Activated CD8-positive, alpha-beta T cell treated with anti-CD3 and anti-CD28 coated beads for 36 hours (primary cell): ENCODE measurements around the gene ST8SIA6. TPM values are rescaled to one million over a fixed set of nuclear protein-coding genes. Genes with fewer than 3 reads are reported as not detected.

ENCODE experiments used
- ATAC-seq: fragments of 200-7000 bp; cut with Tn5 transposase; one replicate; pipeline ENCODE4 v1.10.0; 2021; ENCODE audit warnings: mild to moderate bottlenecking, moderate library complexity
- CTCF ChIA-PET: fragments of 350-600 bp; sonication (Branson Sonifier 250); formaldehyde crosslinking; loops from one replicate; lab custom pipeline; 2021; ENCODE audit warnings: antibody characterized with exemption; lab: Charles Lee
- POLR2A ChIA-PET: fragments of 350-600 bp; sonication (Branson Sonifier 250); formaldehyde crosslinking; loops from one replicate; lab custom pipeline; 2021; ENCODE audit warnings: antibody characterized with exemption; lab: Charles Lee
- DNase-seq: peaks from one replicate; pipeline ENCODE4 v3.0.0-alpha.2; 2020
- H3K27ac Mint-ChIP-seq: one replicate; pipeline ENCODE4 v1.8.0; 2021; ENCODE audit warnings: mild to moderate bottlenecking, mixed read lengths
- H3K27me3 Mint-ChIP-seq: one replicate; pipeline ENCODE4 v1.8.0; 2021; ENCODE audit warnings: mixed read lengths
- H3K36me3 Mint-ChIP-seq: one replicate; pipeline ENCODE4 v1.8.0; 2021; ENCODE audit warnings: low read depth, mixed read lengths
- H3K4me1 Mint-ChIP-seq: one replicate; pipeline ENCODE4 v1.8.0; 2021; ENCODE audit warnings: low read depth, mixed read lengths
- H3K4me3 Mint-ChIP-seq: one replicate; pipeline ENCODE4 v1.8.0; 2021; ENCODE audit warnings: mild to moderate bottlenecking, moderate library complexity, mixed read lengths
- H3K9me3 Mint-ChIP-seq: one replicate; pipeline ENCODE4 v1.8.0; 2021; ENCODE audit warnings: mixed read lengths
- CTCF ChIP-seq: fragments of 200-600 bp; IDR thresholded peaks from one replicate; pipeline ENCODE4 v1.8.0; 2022; ENCODE audit warnings: antibody characterized with exemption, mild to moderate bottlenecking
- intact Hi-C: fragments of 100-400 bp; cut with micrococcal nuclease; formaldehyde crosslinking; loops from one replicate; pipeline ENCODE4 v1.10.0; 2022
- total RNA-seq, 2 experiments: library from RNA; stranded (reverse); gene quantifications; one replicate each; pipeline ENCODE4 v1.2.3, GENCODE V29; 2021

ST8SIA6 gene
- total RNA-seq, 2 experiments from 2014 or later, result not detected

- no peak for TF ChIP-seq CTCF
- no peaks in the 10 kb centered on the region for H3K36me3 Mint-ChIP-seq
- DNase-seq, result no peak
- intact Hi-C loops, result no loop called here
- H3K27ac Mint-ChIP-seq, result no peak overlapping the region
- peaks cover 3% of the 10 kb centered on the region for H3K4me1 Mint-ChIP-seq
- ATAC-seq, result no peak
- peaks cover 22% of the 10 kb centered on the region for H3K27me3 Mint-ChIP-seq
- H3K9me3 Mint-ChIP-seq, result no peaks in the 10 kb centered on the region
- CTCF ChIA-PET, result no interaction called here
- POLR2A ChIA-PET, result no interaction called here
- no peak overlapping the region for H3K4me3 Mint-ChIP-seq
Observed at GRCh38 chr10:17472481-17473227, 18.3 kb upstream of the ST8SIA6 start.

GRCh38 chr10:17470246-17470645 is 15.9 kb upstream of the ST8SIA6 start:
- H3K36me3 Mint-ChIP-seq, result no peaks in the 10 kb centered on the region
- POLR2A ChIA-PET, result no interaction called here
- no peaks in the 10 kb centered on the region for H3K9me3 Mint-ChIP-seq
- peaks cover 3% of the 10 kb centered on the region for H3K4me1 Mint-ChIP-seq
- CTCF ChIA-PET, result no interaction called here
- DNase-seq (no peak), ATAC-seq (no peak)
- no peak for TF ChIP-seq CTCF
- no peak overlapping the region for H3K27ac Mint-ChIP-seq
- H3K27me3 Mint-ChIP-seq, result peaks cover 16% of the 10 kb centered on the region
- intact Hi-C loops, result no loop called here
- no peak overlapping the region for H3K4me3 Mint-ChIP-seq

GRCh38 chr10:17465328-17466125 is 11.1 kb upstream of the ST8SIA6 start:
- TF ChIP-seq CTCF, result no peak
- Mint-ChIP-seq H3K9me3 (no peaks in the 10 kb centered on the region), H3K4me1 (no peaks in the 10 kb centered on the region), H3K27ac (no peak overlapping the region), H3K27me3 (peaks cover 26% of the 10 kb centered on the region), H3K4me3 (no peak overlapping the region), H3K36me3 (no peaks in the 10 kb centered on the region)
- POLR2A ChIA-PET, result no interaction called here
- ATAC-seq (no peak), DNase-seq (no peak)
- intact Hi-C loops, result no loop called here
- CTCF ChIA-PET, result no interaction called here

GRCh38 chr10:17464545-17464944 is 10.2 kb upstream of the ST8SIA6 start:
- Mint-ChIP-seq H3K36me3 (no peaks in the 10 kb centered on the region), H3K4me3 (no peak overlapping the region), H3K9me3 (no peaks in the 10 kb centered on the region), H3K27ac (no peak overlapping the region), H3K4me1 (no peaks in the 10 kb centered on the region), H3K27me3 (peaks cover 27% of the 10 kb centered on the region)
- ChIA-PET CTCF (no interaction called here), POLR2A (no interaction called here)
- ATAC-seq (no peak), DNase-seq (no peak)
- no peak for TF ChIP-seq CTCF
- intact Hi-C loops, result no loop called here

- ChIA-PET CTCF (no interaction called here), POLR2A (no interaction called here)
- intact Hi-C loops, result no loop called here
- Mint-ChIP-seq H3K4me3 (no peak overlapping the region), H3K4me1 (no peaks in the 10 kb centered on the region), H3K27ac (no peak overlapping the region), H3K36me3 (no peaks in the 10 kb centered on the region), H3K9me3 (no peaks in the 10 kb centered on the region), H3K27me3 (peaks cover 32% of the 10 kb centered on the region)
- no peak for TF ChIP-seq CTCF
- DNase-seq (no peak), ATAC-seq (no peak)
Observed at GRCh38 chr10:17460756-17461155, 6.4 kb upstream of the ST8SIA6 start.
